NCI-H2029 (cell line): ENCODE measurements around the gene ANKRD23.

Experiments used
- DNase-seq: peaks from one replicate; lab custom pipeline; 2025; lab: John Stamatoyannopoulos, UW

Gene ANKRD23

GRCh38 chr2:96837575-96837974, 6.2 kb downstream of the ANKRD23 start:
- no peak for DNase-seq

DNA sequence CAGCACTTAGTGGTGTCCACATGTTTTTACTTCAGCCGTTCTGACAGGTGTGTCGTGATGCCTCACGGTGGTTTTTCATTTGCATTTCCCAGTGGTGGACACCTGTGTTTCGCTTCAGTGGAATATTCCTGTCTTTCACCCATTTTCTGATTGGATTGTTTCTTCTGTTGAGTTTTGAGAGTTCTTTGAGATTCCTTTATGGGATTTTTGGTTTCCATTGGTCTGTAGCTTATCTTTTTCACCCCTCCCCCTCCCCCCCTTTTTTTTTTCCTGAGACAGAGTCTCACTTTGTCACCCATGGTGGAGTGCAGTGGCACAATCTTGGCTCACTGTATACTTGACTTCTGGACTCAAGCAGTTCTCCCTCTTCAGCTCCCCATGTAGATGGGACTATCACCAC, 8.0 kb downstream of the ANKRD23 start:
- no peak for DNase-seq

- peak; percentile 80 for DNase-seq
These were observed 10.9 kb downstream of the ANKRD23 start for GRCh38 chr2:96832754-96833507.

GRCh38 chr2:96832408-96832753, 11.4 kb downstream of the ANKRD23 start:
- DNase-seq = no peak

- DNase-seq = no peak
These were observed 12.1 kb downstream of the ANKRD23 start for GRCh38 chr2:96831679-96832078.

- DNase-seq = no peak
These were observed 13.7 kb downstream of the ANKRD23 start for GRCh38 chr2:96830044-96830562.

DNA sequence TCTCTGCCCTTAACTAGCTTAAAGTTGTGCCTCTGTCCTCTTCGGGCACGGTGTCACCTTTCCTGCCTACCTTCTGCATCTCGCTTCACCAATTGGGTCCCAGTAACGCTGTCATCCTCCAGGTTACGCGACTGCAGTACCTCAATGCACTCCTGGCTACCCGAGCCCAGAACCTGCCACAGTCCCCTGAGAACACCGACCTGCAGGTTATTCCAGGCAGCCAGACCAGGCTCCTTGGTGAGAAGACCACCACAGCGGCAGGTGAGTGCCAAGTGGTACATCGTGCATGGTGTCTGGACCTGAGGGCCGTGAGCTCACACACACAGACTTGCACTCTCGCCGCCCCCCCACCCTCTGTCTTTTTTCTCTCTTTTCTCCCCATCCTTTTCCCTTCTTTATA, 14.9 kb downstream of the ANKRD23 start:
- no peak for DNase-seq

DNA sequence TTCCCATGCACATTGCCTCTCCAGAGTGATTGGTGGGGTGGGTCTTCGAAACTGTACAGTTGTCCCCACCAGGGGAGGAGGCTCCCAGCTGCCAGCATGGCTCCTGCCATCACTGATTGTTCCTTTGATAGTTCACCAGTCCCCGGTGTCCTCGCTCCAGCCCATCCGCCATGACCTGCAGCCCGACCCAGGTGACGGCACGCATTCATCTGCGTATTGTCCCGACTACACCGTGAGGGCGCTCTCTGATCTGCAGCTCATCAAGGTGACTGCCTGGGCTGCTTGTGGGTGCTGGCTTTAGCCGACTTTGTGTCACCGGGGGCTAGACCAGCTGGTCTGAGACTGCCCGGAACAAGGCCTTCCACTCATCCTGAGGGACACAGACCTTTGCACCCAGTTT, 15.4 kb downstream of the ANKRD23 start:
- DNase-seq = no peak

GRCh38 chr2:96826546-96827278, 17.1 kb downstream of the ANKRD23 start:
- DNase-seq = no peak

- DNase-seq = no peak
These were observed 18.8 kb downstream of the ANKRD23 start for GRCh38 chr2:96825057-96825456.

- DNase-seq = no peak
These were observed 19.5 kb downstream of the ANKRD23 start for GRCh38 chr2:96824079-96824870.

DNA sequence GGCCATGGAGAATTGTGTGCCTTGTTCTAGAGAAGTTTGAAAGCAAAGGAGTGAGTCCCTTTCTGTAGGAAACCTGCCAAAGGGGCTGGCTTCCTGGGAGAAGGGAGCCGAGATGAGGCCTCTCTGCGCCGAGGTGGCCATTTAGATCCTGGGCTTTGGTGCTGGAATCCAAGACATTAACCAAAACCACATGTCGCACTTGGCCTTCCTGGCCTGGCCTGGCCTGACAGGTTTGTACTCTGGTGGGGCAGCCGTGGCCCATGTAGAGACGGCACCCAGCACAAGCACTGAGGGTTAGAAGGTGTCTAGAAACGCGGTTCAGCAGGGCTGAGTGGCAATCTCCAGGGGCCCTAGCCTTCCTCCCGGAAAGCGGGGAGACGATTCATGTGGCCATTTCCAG, 20.6 kb downstream of the ANKRD23 start:
- no peak for DNase-seq

DNA sequence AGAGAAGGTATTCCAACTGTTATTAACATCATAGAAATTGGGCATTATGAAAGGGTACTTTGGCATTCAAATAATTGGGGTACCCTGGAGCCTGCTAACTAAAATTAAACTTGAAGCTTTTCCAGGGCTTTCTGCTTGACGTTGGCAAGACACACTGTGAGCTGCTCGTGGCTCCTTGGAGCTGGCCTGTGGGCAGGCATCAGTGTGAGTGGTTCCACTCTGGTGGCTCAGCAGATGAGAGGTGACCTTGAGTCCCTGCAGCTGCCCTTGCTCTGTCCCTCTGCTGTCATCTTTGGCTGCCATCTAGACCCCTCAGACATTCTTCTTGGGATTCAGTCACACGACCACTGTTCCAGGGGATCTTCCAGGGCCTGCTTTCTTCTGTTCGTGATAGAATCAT, 21.0 kb downstream of the ANKRD23 start:
- DNase-seq = no peak

DNA sequence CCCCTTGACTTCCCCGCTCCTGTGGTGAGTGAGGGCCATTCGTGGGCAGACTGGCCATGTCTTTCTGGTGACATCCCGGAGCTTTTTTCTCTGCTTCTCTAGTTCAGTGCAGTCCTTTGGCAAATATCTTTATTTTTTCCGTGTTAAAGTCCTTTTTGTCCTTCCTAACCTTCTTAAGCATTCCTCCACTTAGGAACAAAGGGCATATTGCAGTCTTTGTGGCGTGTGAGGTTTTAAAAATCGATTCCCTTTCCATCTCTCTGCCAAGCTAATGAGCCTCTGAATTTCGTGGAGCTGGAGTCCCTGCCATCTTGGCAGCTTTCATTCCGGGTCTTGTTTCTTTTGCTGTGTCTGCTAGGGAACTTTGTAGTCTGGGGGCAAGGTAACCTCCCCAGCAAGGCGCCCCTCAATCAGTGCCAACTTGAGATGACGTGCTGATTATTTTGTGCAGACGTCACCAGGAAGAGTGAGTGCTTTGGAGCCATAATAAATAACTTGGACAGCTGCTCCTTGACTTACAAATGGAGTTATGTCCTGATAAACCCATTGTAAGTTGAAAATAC, 22.6 kb downstream of the ANKRD23 start:
- DNase-seq = no peak

GRCh38 chr2:96819876-96820511, 23.8 kb downstream of the ANKRD23 start:
- no peak for DNase-seq

DNA sequence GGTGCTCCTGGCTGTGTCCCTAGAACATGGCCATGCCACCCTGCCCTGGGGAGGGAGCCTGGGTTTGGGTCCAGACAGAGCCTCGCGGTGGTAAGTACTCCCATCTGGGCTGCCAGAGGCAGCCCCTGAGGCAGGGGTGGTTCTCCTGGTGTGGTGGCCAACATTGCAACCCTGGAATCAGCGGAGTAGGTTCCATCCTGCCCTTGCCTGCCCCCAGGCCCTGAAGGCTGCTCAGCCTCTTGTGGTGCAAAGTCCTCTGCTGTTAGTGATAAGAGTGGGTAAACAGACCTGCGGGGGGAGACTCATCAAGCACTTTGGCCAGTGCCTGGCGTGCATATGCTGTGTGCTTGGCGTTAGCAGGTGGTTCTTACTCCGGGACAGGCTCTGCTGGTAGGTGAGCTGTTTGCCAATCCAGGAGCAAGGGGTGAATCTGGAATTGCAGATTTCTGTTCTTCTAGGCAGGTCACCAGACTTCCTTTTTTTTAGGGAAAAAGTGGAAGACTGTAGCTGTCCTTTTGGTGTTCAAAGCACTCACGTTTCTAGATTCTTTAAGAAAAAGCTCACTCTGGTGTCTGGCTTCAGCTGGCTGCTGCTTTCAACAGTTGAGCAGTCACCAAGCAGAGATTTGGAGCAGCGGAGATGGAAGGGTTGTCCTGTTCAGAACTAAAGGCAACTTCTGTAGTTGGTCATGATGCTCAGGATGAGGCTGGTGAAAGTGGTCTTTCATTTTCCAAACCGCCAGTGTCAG, 24.5 kb downstream of the ANKRD23 start:
- DNase-seq = peak; percentile 52

DNA sequence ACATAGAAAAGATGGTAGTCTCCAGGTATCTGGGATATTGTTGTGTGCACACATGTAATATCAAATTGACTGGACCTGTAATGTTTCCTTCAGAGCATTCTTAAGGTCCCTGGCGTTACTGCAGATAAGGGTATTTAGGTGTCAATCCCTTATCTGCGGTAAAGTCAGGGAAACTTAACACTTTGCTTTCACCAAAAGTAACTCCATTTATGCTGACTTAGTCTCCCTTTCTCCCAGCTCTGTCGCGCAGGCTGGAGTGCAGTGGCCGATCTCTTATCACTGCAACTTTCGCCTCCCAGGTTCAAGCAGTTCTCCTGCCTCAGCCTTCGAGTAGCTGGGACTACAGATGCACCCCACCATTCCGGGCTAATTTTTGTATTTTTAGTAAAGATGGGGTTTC, 25.9 kb downstream of the ANKRD23 start:
- no peak for DNase-seq

GRCh38 chr2:96816836-96817702, 26.8 kb downstream of the ANKRD23 start:
- DNase-seq = no peak

- DNase-seq = peak; percentile 75
These were observed 27.5 kb downstream of the ANKRD23 start, which contains the start of gene CNNM3 for GRCh38 chr2:96816127-96816835. TSS of gene CNNM3 (plus strand) at chr2:96816268. CDS start at chr2:96816278, 10 bp downstream.
